Measurements from ENCODE around the gene GLIS1.

Gene GLIS1

GRCh38 chr1:53470584-53470983, 268.4 kb downstream of the GLIS1 start:
- no peak for DNase-seq

- no peak for DNase-seq
Measured at GRCh38 chr1:53470155-53470554, 268.8 kb downstream of the GLIS1 start.

DNA sequence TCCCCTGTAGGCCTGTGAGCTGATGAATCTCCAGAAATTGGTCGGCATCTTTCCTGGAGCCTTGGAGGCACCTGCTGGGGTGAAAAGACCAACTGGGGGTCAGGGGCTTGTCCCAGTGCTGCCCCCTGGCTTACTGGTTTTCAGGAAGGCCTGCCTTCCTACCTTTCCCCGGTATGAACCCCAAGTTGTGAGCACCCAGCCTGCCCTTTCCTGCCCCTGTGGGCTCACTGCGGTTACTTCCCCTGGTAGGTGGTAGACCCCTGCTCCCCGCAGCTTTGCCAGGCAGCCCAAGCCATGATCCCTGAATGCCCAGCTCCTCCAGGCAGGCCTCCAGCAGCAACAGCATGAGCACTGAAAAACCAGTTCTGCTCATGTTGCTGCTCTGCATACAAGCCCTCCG, 269.6 kb downstream of the GLIS1 start:
- DNase-seq = no peak

DNA sequence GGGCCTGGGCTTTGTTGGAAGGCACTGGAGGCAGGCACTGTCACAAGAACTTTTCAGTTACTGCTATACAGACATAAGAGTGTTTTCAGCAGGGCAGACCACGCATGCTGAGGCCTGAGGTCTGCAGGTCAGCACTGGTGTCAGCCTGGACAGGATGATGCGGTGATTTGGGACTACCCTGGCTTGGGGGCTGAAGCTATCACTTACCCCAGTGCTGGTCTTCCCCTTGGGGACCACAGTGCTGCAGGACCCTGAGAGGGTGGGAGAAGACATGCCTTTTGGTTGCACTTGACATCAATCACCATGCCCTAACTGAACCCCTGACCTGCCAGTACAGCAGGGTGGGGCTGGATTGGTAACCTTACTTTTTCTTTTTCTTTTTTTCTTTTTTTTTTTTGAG, 270.6 kb downstream of the GLIS1 start:
- no peak for DNase-seq

- no peak for DNase-seq
Measured at GRCh38 chr1:53467391-53467790, 271.6 kb downstream of the GLIS1 start.

GRCh38 chr1:53465023-53465957, 273.7 kb downstream of the GLIS1 start:
- DNase-seq = no peak

DNA sequence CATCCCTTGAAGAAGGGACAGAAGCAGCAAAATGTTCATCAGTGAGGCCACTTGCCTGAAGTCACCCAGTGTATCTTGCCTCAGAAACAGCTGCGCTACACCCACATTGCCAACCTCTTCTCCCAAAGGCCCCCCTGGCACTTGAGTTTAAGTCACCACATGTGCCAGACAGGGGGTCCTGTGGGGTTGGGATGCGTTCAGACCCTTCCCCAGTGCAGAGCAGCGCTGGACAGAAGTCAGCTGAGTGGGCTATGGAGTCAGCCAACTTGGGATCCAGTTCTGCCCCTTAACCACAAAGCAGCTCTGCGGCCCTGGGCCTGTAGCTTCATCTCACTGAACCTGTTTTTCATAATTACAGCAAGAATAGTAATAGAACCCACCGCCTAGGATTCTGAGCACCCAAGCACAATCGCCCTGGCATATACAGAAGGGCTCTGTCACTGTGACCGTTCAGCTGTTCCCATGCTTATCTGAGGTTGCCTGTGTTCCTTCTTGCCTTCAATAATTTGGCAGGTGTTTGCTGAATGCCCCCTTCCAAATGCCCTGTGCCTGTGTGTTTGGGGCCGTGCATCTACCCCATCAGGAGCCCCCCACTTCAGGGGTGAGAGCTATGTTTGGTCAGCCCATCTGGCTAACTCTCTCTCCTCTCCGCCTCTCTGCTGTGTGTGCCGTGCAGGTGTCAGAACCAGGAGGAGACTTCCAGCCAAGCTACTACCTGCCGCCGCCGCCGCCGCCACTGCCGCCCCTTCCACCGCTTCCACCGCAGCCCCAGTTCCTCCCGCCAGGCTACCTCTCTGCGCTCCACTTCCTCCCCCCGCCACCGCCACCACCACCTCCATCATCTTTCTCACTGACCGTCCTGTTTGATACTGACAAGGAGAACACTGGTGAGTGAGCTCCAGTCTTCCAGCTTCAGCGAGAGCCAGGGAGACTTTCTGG, 274.7 kb downstream of the GLIS1 start:
- no peak for DNase-seq

- DNase-seq = no peak
Measured at GRCh38 chr1:53462769-53463501, 276.0 kb downstream of the GLIS1 start.

GRCh38 chr1:53462193-53462592, 276.8 kb downstream of the GLIS1 start:
- DNase-seq = no peak

GRCh38 chr1:53461323-53462044, 277.5 kb downstream of the GLIS1 start:
- DNase-seq = no peak

- DNase-seq = no peak
Measured at GRCh38 chr1:53460666-53461322, 278.2 kb downstream of the GLIS1 start.

DNA sequence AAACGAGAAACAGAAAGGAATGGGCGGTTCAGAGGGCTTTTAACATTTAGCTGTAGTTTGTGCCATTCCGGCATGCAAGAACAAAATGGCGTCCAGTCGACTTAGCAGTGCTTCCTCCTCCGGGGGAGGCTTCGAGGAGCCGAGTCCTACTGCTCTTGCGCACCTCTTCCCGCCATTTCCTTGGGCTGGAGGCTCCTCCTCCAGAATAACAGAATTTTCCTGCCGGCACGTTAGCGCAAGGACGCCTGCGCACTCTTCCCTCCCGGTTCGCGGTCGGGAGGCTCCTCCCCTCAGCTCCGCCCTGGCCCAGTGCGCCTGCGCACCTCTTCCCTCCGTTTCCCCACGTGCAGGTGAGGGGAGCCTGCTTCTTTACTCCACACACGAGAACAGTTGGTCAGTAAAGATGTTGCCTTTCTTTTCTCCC, 278.7 kb downstream of the GLIS1 start:
- no peak for DNase-seq

DNA sequence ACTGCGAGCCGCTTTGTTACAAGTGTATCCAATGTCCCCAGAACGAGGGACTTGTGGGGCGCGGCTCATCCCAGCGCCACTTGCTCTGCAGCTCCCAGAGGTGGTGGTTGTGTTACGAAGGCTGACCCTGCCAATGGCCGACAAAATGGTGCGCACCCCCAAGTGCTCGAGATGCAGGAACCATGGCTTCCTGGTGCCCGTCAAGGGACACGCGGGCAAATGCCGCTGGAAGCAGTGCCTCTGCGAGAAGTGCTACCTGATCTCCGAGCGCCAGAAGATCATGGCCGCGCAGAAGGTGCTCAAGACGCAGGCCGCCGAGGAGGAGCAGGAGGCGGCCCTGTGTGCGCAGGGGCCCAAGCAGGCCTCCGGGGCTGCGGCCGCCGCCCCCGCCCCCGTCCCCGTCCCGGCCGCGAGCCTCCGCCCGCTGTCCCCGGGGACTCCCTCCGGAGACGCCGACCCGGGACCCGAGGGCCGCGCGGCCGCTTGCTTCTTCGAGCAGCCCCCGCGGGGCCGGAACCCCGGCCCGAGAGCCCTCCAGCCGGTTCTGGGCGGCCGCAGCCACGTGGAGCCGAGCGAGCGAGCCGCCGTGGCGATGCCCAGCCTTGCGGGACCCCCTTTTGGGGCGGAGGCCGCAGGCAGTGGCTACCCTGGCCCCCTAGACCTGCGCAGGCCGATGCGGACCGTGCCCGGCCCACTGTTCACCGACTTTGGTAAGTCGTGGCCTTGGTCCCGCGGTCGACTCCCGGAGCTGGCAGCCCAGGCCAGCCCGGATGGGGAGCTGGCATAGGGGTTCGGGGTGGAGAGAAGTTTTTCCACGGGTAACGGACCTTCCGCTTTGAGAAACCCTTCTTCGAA, 279.4 kb downstream of the GLIS1 start, which contains the start of gene DMRTB1:
TSS of gene DMRTB1 (plus strand) at position 79 of the 855 bp plus-strand sequence. CDS start at position 134, 55 bp downstream.
- no peak for DNase-seq

- DNase-seq = no peak
Measured at GRCh38 chr1:53458634-53459033, 280.3 kb downstream of the GLIS1 start.

All from amniotic stem cell (primary cell).